Mesenchymal stem cell (in vitro differentiated cells and primary cell): ENCODE data around the gene ANXA1.

Experiments used
- DNase-seq: peaks from one replicate; pipeline ENCODE4 v3.0.0-alpha.2; 2013
- H2AFZ ChIP-seq: one replicate; pipeline ENCODE4 v1.6.1; 2013; ENCODE audit warnings: low read depth, mild to moderate bottlenecking, control low read depth, inconsistent platforms, low read length, moderate library complexity
- H2AK5ac ChIP-seq: 2 replicates; pipeline ENCODE4 v1.6.1; 2013; ENCODE audit warnings: low read length, moderate library complexity, mild to moderate bottlenecking, inconsistent platforms; ENCODE audit not compliant: severe bottlenecking
- H2BK120ac ChIP-seq: one replicate; pipeline ENCODE4 v1.6.1; 2013; ENCODE audit warnings: low read depth, mild to moderate bottlenecking, inconsistent platforms, low read length, moderate library complexity
- H2BK12ac ChIP-seq, 2 experiments: one replicate each; pipeline ENCODE4 v1.6.1; 2013; ENCODE audit warnings: inconsistent platforms in 2 of 2, low read length in 2 of 2, mild to moderate bottlenecking in 2 of 2, moderate library complexity in 2 of 2, control low read depth in 1 of 2
- H2BK15ac ChIP-seq: one replicate; pipeline ENCODE4 v1.6.1; 2013; ENCODE audit warnings: mild to moderate bottlenecking, low read depth, inconsistent platforms; ENCODE audit not compliant: poor library complexity, severe bottlenecking
- H2BK5ac ChIP-seq: 2 replicates; pipeline ENCODE4 v1.6.1; 2013; ENCODE audit warnings: low read depth, mild to moderate bottlenecking, low read length, control low read depth, inconsistent platforms; ENCODE audit not compliant: poor library complexity, severe bottlenecking
- H3K14ac ChIP-seq, 2 experiments: one replicate each; pipeline ENCODE4 v1.6.1; 2013; ENCODE audit warnings: inconsistent platforms in 2 of 2, low read length in 2 of 2, control low read depth in 1 of 2, mild to moderate bottlenecking in 1 of 2, moderate library complexity in 1 of 2
- H3K18ac ChIP-seq, 2 experiments: one replicate each; pipeline ENCODE4 v1.6.1; 2013; ENCODE audit warnings: inconsistent platforms in 2 of 2, low read length in 2 of 2, control low read depth in 1 of 2, low read depth in 1 of 2, mild to moderate bottlenecking in 1 of 2
- H3K23ac ChIP-seq, 2 experiments: one replicate each; pipeline ENCODE4 v1.6.1; 2013; ENCODE audit warnings: inconsistent platforms in 2 of 2, low read length in 2 of 2, mild to moderate bottlenecking in 2 of 2, moderate library complexity in 2 of 2, control low read depth in 1 of 2
- H3K27ac ChIP-seq: 2 replicates; pipeline ENCODE4 v1.5.1; 2013; ENCODE audit warnings: mild to moderate bottlenecking, moderate library complexity, low read length, control low read depth, inconsistent platforms; ENCODE audit not compliant: poor library complexity, severe bottlenecking
- H3K27me3 ChIP-seq, 2 experiments: 2 replicates each; pipeline versions ENCODE4 v1.6.1 to v1.7.0; 2013; ENCODE audit warnings: low read length in 2 of 2, mild to moderate bottlenecking in 2 of 2, moderate library complexity in 2 of 2, control low read depth in 1 of 2, inconsistent platforms in 1 of 2; ENCODE audit not compliant: control insufficient read depth in 1 of 2, insufficient read depth in 1 of 2
- H3K36me3 ChIP-seq, 2 experiments: 2 replicates each; pipeline versions ENCODE4 v1.6.1 to v1.7.0; 2013; ENCODE audit warnings: low read length in 2 of 2, control low read depth in 1 of 2, inconsistent platforms in 1 of 2, low read depth in 1 of 2, mild to moderate bottlenecking in 1 of 2; ENCODE audit not compliant: insufficient read depth in 2 of 2, control insufficient read depth in 1 of 2
- H3K4ac ChIP-seq, 2 experiments: one replicate each; pipeline ENCODE4 v1.6.1; 2013; ENCODE audit warnings: inconsistent platforms in 2 of 2, low read length in 2 of 2, mild to moderate bottlenecking in 2 of 2, moderate library complexity in 2 of 2, control low read depth in 1 of 2, low read depth in 1 of 2
- H3K4me1 ChIP-seq: 2 replicates; pipeline ENCODE4 v1.6.1; 2013; ENCODE audit warnings: low read depth, low read length, control low read depth; ENCODE audit not compliant: control insufficient read depth, insufficient read depth
- H3K4me2 ChIP-seq: 2 replicates; pipeline ENCODE4 v1.6.1; 2013; ENCODE audit warnings: low read length, mild to moderate bottlenecking, inconsistent platforms; ENCODE audit not compliant: poor library complexity, severe bottlenecking
- H3K4me3 ChIP-seq, 2 experiments: 2 replicates each; pipeline versions ENCODE4 v1.5.1 to v1.7.0; 2013; ENCODE audit warnings: low read length in 2 of 2, mild to moderate bottlenecking in 2 of 2, control low read depth in 1 of 2, low read depth in 1 of 2; ENCODE audit not compliant: insufficient read depth in 1 of 2
- H3K79me1 ChIP-seq: replicated peaks from 2 replicates; pipeline ENCODE4 v1.6.1; 2013; ENCODE audit warnings: mild to moderate bottlenecking, control low read depth, low read length, inconsistent platforms; ENCODE audit not compliant: poor library complexity, severe bottlenecking
- H3K9ac ChIP-seq: 2 replicates; pipeline ENCODE4 v1.7.0; 2013; ENCODE audit warnings: mild to moderate bottlenecking, low read length, moderate library complexity
- H3K9me3 ChIP-seq: 2 replicates; pipeline ENCODE4 v1.7.0; 2013; ENCODE audit warnings: mild to moderate bottlenecking, low read length; ENCODE audit not compliant: control insufficient read depth
- H4K8ac ChIP-seq: one replicate; pipeline ENCODE4 v1.6.1; 2013; ENCODE audit warnings: inconsistent platforms, mild to moderate bottlenecking, low read length, moderate library complexity
- H4K91ac ChIP-seq: one replicate; pipeline ENCODE4 v1.6.1; 2013; ENCODE audit warnings: mild to moderate bottlenecking, low read length, inconsistent platforms
- WGBS: methylation state at CpG from one replicate; pipeline ENCODE4 v1.1.7; 2013; ENCODE audit warnings: mixed read lengths; 5-methylcytosine and 5-hydroxymethylcytosine counted together

The ANXA1 gene

GRCh38 chr9:73215249-73215648 lies 63.6 kb downstream of the ANXA1 start:
- no peak overlapping the region for H3K4ac ChIP-seq
- no peak overlapping the region for H2BK15ac ChIP-seq
- H2AK5ac ChIP-seq: no peak overlapping the region
- H4K8ac ChIP-seq: no peak overlapping the region
- H2AFZ ChIP-seq: no peak overlapping the region
- WGBS: 41% methylated on average over 3 of the region's 3 CpGs
- H3K23ac ChIP-seq: no peak overlapping the region
- no peak overlapping the region for H3K4me2 ChIP-seq
- no peak overlapping the region for H3K9ac ChIP-seq
- H3K27ac ChIP-seq: no peak overlapping the region
- H3K27me3 ChIP-seq: peaks cover 0 to 3% of the 10 kb centered on the region in 2 experiments
- no peaks in the 10 kb centered on the region for H3K36me3 ChIP-seq
- no peak overlapping the region for H2BK5ac ChIP-seq
- H3K9me3 ChIP-seq: no peaks in the 10 kb centered on the region
- no peak overlapping the region for H2BK12ac ChIP-seq
- no peak overlapping the region for H4K91ac ChIP-seq
- H3K4me1 ChIP-seq: no peaks in the 10 kb centered on the region
- H3K4me3 ChIP-seq: no peak overlapping the region
- no peaks in the 10 kb centered on the region for H3K79me1 ChIP-seq
- H3K18ac ChIP-seq: no peak overlapping the region
- H3K14ac ChIP-seq: no peak overlapping the region
- H2BK120ac ChIP-seq: no peak overlapping the region
- no peak for DNase-seq

DNA sequence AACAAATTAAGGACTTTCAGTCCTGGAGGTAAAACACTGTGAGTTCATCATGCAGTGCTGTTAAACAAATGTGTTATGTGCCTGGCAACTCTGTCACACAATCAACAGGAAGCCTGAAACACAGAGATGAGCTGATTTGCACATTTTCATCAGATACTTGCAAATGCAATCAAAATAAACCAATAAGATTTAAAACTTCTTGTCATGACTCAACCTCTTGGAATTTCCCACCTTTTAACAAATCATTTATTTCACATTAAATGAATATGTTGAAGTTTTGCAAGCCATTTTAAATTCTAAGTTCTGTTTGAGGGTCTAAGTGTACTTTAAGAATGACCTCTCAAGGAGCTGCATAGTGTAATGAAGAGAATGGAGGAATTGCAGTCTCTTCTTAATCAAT lies 64.4 kb downstream of the ANXA1 start:
- Histone ChIP-seq H3K9me3 (no peaks in the 10 kb centered on the region), H3K4me1 (no peaks in the 10 kb centered on the region)
- no peak for DNase-seq

More for the DNA sequence above, 64.4 kb downstream of the ANXA1 start:
- Histone ChIP-seq H3K4ac (no peak overlapping the region), H3K4me3 (no peak overlapping the region), H3K27ac (no peak overlapping the region), H3K23ac (no peak overlapping the region), H3K36me3 (no peaks in the 10 kb centered on the region), H2BK12ac (no peak overlapping the region), H2AK5ac (no peak overlapping the region), H3K9ac (no peak overlapping the region), H2BK15ac (no peak overlapping the region), H2AFZ (no peak overlapping the region), H4K8ac (no peak overlapping the region), H3K14ac (no peak overlapping the region), H2BK120ac (no peak overlapping the region), H4K91ac (no peak overlapping the region), H3K79me1 (no peaks in the 10 kb centered on the region), H3K18ac (no peak overlapping the region), H3K4me2 (no peak overlapping the region), H2BK5ac (no peak overlapping the region), H3K27me3 (peaks cover 0 to 3% of the 10 kb centered on the region in 2 experiments)
